CD4-positive, alpha-beta T cell treated with Interleukin-4 for 1 hour (primary cell): ENCODE measurements around the gene SYTL3.

Source experiments
- DNase-seq, 2 donors: peaks; one replicate each; pipeline ENCODE4 v3.0.0-alpha.2; 2020 to 2022

SYTL3 gene

GRCh38 chr6:158763434-158764182 lies 113.8 kb downstream of the SYTL3 start:
- peak in 1 of 2 donors; percentile 37 for DNase-seq

- DNase-seq: peak in 1 of 2 donors; percentile 43
Observed at GRCh38 chr6:158764183-158764849, 114.5 kb downstream of the SYTL3 start.

DNA sequence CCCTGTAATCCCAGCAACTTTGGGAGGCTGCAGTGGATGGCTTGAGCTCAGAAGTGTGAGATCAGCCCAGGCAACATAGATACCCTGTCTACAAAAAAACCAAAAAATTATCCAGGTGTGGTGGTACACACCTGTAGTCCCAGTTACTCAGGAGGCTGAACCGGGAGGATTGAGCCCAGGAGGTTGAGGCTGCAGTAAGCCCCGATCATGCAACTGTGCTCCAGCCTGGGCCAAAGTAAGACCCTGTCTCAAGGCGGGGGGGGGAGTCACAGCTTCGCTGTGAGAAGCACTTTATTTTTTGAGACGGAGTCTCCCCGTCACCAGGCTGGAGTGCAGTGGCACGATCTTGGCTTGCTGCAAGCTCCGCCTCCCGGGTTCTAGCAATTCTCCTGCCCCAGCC lies 115.1 kb downstream of the SYTL3 start:
- peak in 1 of 2 donors; percentile 33 for DNase-seq

GRCh38 chr6:158765499-158766068 lies 115.7 kb downstream of the SYTL3 start:
- peak in 1 of 2 donors; percentile 32 for DNase-seq

- DNase-seq: peak in 1 of 2 donors; percentile 24
Observed at GRCh38 chr6:158766621-158767455, 117.0 kb downstream of the SYTL3 start.

GRCh38 chr6:158767709-158768108 lies 117.9 kb downstream of the SYTL3 start:
- DNase-seq: peak in 1 of 2 donors; percentile 16

GRCh38 chr6:158768436-158768835 lies 118.6 kb downstream of the SYTL3 start:
- DNase-seq: peak in 1 of 2 donors; percentile 20

DNA sequence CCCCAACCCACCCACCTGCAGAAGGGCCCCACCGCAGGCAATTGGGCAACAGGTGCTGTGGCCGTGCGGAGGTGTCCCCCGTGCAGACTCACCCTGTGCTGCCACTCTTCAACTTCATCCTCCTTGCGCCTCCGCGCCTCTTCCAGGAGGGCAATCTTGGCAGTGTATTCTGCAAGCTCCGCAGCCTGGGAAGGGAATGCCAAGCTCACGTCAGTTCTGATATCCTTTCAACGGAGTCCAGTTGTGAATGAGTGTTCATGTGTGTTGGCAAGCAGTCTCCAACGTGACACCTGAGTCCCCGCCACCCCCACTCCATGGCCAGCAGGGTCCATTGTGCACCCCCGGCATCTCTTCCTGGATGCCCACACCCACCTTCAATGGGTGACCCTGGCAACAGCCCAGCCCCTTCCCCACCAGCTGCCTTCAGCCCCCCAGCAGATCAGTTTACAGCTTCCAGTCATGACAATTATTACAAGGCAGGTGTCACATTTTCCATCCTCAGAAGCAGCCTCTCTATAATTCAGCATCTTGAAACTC lies 119.4 kb downstream of the SYTL3 start:
- peak in 1 of 2 donors; percentile 31 for DNase-seq

DNA sequence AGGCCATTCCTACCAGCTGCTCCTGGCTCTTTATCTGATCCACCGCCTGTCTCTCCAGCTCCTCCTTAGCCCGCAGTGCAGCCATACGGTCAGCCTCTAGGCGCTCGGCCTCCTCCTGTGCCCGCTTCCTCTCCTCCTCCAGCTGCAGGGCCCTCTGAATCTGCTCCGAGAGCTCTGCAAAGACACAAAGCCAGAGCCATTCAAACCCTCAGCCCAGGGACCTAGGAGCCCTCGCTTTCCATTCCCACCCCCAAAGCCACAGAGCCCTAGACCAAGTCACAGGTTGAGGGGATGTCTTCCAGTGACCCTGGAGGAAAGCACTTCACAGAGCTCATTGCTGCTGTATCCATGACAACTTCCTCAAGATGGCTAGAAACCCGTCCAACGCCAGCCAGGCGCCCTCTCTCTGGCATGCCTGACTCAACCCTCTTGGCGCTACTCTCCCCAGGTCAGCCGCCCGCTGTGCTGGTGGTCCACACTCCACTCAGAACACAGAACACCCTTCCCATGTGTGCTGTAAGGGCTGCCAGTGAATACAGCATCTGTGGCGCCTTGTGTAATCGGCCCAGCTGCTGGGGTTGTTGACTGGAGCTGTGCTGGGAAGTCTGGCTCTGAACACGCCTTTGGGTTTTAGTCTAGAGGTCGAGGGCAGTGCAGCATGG lies 120.0 kb downstream of the SYTL3 start:
- peak in 1 of 2 donors; percentile 27 for DNase-seq

- DNase-seq: peak in 1 of 2 donors; percentile 35
Observed at GRCh38 chr6:158770533-158771330, 120.9 kb downstream of the SYTL3 start.

DNA sequence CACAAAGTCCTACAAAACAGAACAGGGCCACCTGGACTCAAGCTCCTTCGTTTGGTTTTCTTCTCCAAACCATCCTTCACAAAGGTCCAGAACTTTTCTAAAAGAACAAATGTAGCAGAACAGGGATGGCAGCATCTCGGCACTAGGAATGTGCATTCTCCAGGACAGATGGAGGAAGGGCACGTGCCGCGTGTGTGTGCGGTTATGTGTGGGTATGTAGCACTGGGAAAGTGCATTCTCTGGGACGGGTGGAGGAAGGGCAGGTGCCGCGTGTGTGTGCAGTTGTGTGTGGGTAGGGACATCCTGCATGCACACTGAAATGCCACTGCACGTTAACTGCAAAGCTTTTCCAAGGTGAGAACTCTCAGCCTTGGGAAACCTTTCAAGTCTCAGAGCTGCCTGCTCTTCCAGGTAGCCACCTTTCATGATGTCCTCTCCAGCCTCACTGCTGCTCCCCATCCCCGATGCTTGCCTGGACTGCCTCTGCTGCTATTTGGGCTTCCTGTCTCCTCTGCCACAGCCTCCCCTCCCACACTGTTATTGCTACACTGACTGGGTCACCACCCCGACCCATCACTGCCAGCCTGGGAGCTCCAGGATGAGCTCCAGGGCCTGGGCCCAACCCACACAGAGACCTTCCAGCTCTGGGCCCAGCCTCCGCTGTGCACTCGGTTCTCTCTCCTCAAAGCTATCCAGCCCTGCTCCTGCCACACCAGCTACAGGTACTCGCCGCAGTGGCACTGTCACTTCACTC lies 121.7 kb downstream of the SYTL3 start:
- DNase-seq: peak in 1 of 2 donors; percentile 28

GRCh38 chr6:158772172-158772571 lies 122.3 kb downstream of the SYTL3 start:
- DNase-seq: peak in 1 of 2 donors; percentile 37

DNA sequence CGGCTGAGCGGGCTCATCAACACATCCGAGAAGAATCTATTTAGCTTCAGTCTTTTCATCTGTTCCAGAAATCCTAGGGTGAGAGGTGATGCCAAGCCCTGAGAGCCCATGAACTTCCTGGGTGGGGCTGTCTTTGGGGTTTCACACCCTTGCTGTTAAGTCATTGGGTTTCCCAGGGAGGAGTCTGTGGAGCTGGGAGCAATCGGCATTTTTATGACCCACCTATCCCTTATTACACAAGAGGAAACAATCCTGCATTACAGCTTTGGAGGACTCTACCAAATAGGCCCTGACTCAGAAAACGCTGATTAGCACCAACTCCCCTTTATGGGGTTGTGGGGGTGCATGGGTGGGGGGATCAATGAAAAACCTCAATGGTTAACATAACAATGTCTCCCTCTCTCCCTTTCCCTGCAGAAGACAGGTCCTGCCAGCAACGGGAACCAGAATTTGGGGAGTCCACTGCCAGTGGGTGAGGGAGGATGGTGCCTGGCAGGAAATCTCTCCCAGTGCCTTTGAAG lies 123.1 kb downstream of the SYTL3 start:
- peak in 1 of 2 donors; percentile 46 for DNase-seq

GRCh38 chr6:158773581-158774449 lies 124.0 kb downstream of the SYTL3 start:
- no peak for DNase-seq

- DNase-seq: no peak
Observed at GRCh38 chr6:158774717-158775449, 125.0 kb downstream of the SYTL3 start.

GRCh38 chr6:158775832-158776231 lies 126.0 kb downstream of the SYTL3 start:
- no peak for DNase-seq

DNA sequence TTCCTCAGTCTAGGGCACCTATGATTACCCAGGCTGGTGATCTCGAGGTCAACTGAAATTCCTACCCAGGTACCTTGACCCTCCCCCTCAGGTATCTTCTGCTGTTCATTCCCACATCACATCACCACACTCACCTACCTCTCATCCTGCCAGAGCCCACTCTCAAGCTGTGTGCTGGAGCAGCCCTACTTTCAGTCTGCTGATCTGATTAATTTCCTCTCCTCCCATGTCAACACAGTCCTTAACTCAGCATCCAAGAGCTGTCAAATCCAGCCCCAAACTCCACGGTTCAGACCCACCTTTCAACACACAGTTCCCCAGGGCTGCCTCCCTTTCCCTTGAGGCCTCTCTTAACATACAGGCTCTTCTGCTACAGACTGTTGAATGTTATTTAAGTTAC lies 126.9 kb downstream of the SYTL3 start:
- no peak for DNase-seq

DNA sequence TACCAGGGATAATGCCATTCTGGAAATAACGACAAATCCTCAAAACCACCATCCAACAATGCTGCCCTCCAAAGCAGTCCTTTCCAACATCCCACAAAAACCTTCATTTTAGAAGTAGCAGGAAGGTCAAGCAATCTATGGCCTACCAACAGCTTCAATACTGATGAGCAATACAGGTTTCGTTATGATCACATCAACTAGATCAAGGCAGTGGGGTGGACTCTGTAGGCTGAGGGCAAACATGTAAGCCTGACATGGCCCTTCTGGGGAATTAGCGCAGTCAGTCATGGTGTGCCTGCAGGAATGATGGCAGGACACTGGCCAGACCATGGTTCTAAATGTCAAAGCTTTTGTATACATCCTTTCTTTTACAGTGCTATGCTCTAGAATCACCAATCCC lies 127.7 kb downstream of the SYTL3 start:
- DNase-seq: no peak
